LNCAP (cell line): ENCODE measurements around the gene SCAF4.

Experiments
- CTCF ChIP-seq: fragments of 450-650 bp; IDR thresholded peaks from 2 replicates; pipeline ENCODE4 v1.5.1; 2017; ENCODE audit warnings: mild to moderate bottlenecking

The SCAF4 gene

GRCh38 chr21:31658053-31658452, 73.9 kb downstream of the SCAF4 start:
- no peak for TF ChIP-seq CTCF

- no peak for TF ChIP-seq CTCF
These were observed 75.5 kb downstream of the SCAF4 start for GRCh38 chr21:31656199-31657095.

GRCh38 chr21:31654340-31654739, 77.6 kb downstream of the SCAF4 start:
- TF ChIP-seq CTCF: no peak

GRCh38 chr21:31650930-31651329, 81.0 kb downstream of the SCAF4 start:
- no peak for TF ChIP-seq CTCF

- no peak for TF ChIP-seq CTCF
These were observed 84.3 kb downstream of the SCAF4 start for GRCh38 chr21:31647650-31648049.

- TF ChIP-seq CTCF: no peak
These were observed 87.3 kb downstream of the SCAF4 start for GRCh38 chr21:31644643-31645042.

GRCh38 chr21:31641416-31641922, 90.4 kb downstream of the SCAF4 start:
- no peak for TF ChIP-seq CTCF
